IMR-90 (cell line): ENCODE measurements around the gene GJB4. TPM values are rescaled to one million over a fixed set of nuclear protein-coding genes. Genes with fewer than 3 reads are reported as not detected.

ENCODE experiments used
- ATAC-seq: fragments of 200-7000 bp; cut with Tn5 transposase; 2 replicates; pipeline ENCODE4 v1.9.1; 2020; ENCODE audit warnings: low read depth, mild to moderate bottlenecking, moderate library complexity
- BruUV-seq: library from RNA; stranded (reverse); fragments of 400-500 nt; replicated peaks from 2 replicates; lab custom pipeline; 2021; lab: Mats Ljungman, UMichigan
- CTCF ChIA-PET: fragments of 300-600 bp; formaldehyde crosslinking; extraction: SDS; loops from one replicate; lab custom pipeline; 2021; ENCODE audit warnings: antibody characterized with exemption; lab: Yijun Ruan, JAX
- POLR2A ChIA-PET: fragments of 300-600 bp; sonication (Branson Sonifier 250); formaldehyde crosslinking; loops from one replicate; lab custom pipeline; 2022; ENCODE audit warnings: antibody characterized with exemption; ENCODE audit not compliant: unreplicated experiment; lab: Charles Lee
- DNase-seq: peaks from one replicate; pipeline ENCODE4 v3.0.0; 2013
- H2AFZ ChIP-seq: replicated peaks from 2 replicates; pipeline ENCODE3; 2013; ENCODE audit warnings: low read length, mild to moderate bottlenecking; ENCODE audit not compliant: poor library complexity
- H2AK5ac ChIP-seq: 2 replicates; pipeline ENCODE4 v1.6.1; 2013; ENCODE audit warnings: low read depth, low read length, inconsistent platforms
- H2AK9ac ChIP-seq: replicated peaks from 2 replicates; pipeline ENCODE3; 2013; ENCODE audit warnings: mild to moderate bottlenecking, low read depth, low read length, moderate library complexity; ENCODE audit not compliant: poor library complexity
- H2BK120ac ChIP-seq: 2 replicates; pipeline ENCODE4 v1.6.1; 2013; ENCODE audit warnings: low read depth, low read length, inconsistent platforms
- H2BK15ac ChIP-seq: 3 replicates; pipeline ENCODE4 v1.6.1; 2013; ENCODE audit warnings: low read depth, low read length, inconsistent platforms
- H2BK20ac ChIP-seq: 2 replicates; pipeline ENCODE4 v1.6.1; 2013; ENCODE audit warnings: low read depth, mild to moderate bottlenecking, inconsistent platforms, low read length, moderate library complexity
- H2BK5ac ChIP-seq: 2 replicates; pipeline ENCODE4 v1.6.1; 2013; ENCODE audit warnings: mild to moderate bottlenecking, low read depth, low read length, inconsistent platforms; ENCODE audit not compliant: poor library complexity, severe bottlenecking
- H3K14ac ChIP-seq: replicated peaks from 2 replicates; pipeline ENCODE4 v1.6.1; 2013; ENCODE audit warnings: low read depth, low read length, inconsistent platforms
- H3K18ac ChIP-seq: 2 replicates; pipeline ENCODE4 v1.6.1; 2013; ENCODE audit warnings: low read depth, low read length, control low read depth
- H3K23ac ChIP-seq: 2 replicates; pipeline ENCODE4 v1.6.1; 2013; ENCODE audit warnings: low read depth, low read length, inconsistent platforms
- H3K27ac ChIP-seq: 2 replicates; pipeline ENCODE4 v1.5.1; 2013; ENCODE audit warnings: mild to moderate bottlenecking, control low read depth, low read length; ENCODE audit not compliant: insufficient read depth
- H3K27me3 ChIP-seq: 2 replicates; pipeline ENCODE4 v1.6.1; 2013; ENCODE audit warnings: low read length; ENCODE audit not compliant: control insufficient read depth, insufficient read depth
- H3K36me3 ChIP-seq: 2 replicates; pipeline ENCODE4 v1.6.1; 2013; ENCODE audit warnings: low read length, mixed read lengths; ENCODE audit not compliant: control insufficient read depth, insufficient read depth
- H3K4ac ChIP-seq: 2 replicates; pipeline ENCODE4 v1.6.1; 2013; ENCODE audit warnings: low read depth, low read length, inconsistent platforms
- H3K4me1 ChIP-seq: 2 replicates; pipeline ENCODE4 v1.6.1; 2013; ENCODE audit warnings: low read length, mixed read lengths; ENCODE audit not compliant: control insufficient read depth, insufficient read depth
- H3K4me2 ChIP-seq: 2 replicates; pipeline ENCODE4 v1.6.1; 2013; ENCODE audit warnings: low read depth, mild to moderate bottlenecking, control low read depth, low read length, moderate library complexity
- H3K4me3 ChIP-seq: 2 replicates; pipeline ENCODE4 v1.5.1; 2013; ENCODE audit warnings: low read depth, mild to moderate bottlenecking, control low read depth, low read length, moderate library complexity; ENCODE audit not compliant: insufficient read depth
- H3K56ac ChIP-seq: 2 replicates; pipeline ENCODE4 v1.6.1; 2013; ENCODE audit warnings: low read length, inconsistent platforms; ENCODE audit not compliant: insufficient read depth; ENCODE audit errors: extremely low read depth
- H3K79me1 ChIP-seq, 2 experiments: 2 replicates each; pipeline ENCODE4 v1.6.1; 2013; ENCODE audit warnings: low read length in 2 of 2, inconsistent platforms in 1 of 2, low read depth in 1 of 2
- H3K9ac ChIP-seq: 2 replicates; pipeline ENCODE4 v1.6.1; 2013; ENCODE audit warnings: low read depth, low read length, control low read depth
- H3K9me1 ChIP-seq: 2 replicates; pipeline ENCODE4 v1.6.1; 2013; ENCODE audit warnings: low read length, inconsistent platforms; ENCODE audit not compliant: insufficient read depth
- H3K9me3 ChIP-seq: 2 replicates; pipeline ENCODE4 v1.6.1; 2013; ENCODE audit warnings: low read length; ENCODE audit not compliant: control insufficient read depth, insufficient read depth
- H4K20me1 ChIP-seq: 2 replicates; pipeline ENCODE4 v1.6.1; 2013; ENCODE audit warnings: low read length, inconsistent platforms; ENCODE audit not compliant: insufficient read depth
- H4K5ac ChIP-seq: 2 replicates; pipeline ENCODE4 v1.6.1; 2013; ENCODE audit warnings: mild to moderate bottlenecking, low read depth, low read length, control low read depth
- H4K8ac ChIP-seq, 2 experiments: 2 replicates each; pipeline ENCODE4 v1.6.1; 2013; ENCODE audit warnings: low read depth in 2 of 2, low read length in 2 of 2, control low read depth in 1 of 2, inconsistent platforms in 1 of 2
- H4K91ac ChIP-seq: 2 replicates; pipeline ENCODE4 v1.6.1; 2013; ENCODE audit warnings: low read depth, low read length, inconsistent platforms; ENCODE audit not compliant: insufficient read depth
- MAFK ChIP-seq: IDR thresholded peaks from 2 replicates; pipeline ENCODE4 v1.6.1; 2012; ENCODE audit warnings: low read depth, low read length, improper control_type of control experiment
- MXI1 ChIP-seq: IDR thresholded peaks from 2 replicates; pipeline ENCODE4 v1.6.1; 2012; ENCODE audit warnings: low read depth, mild to moderate bottlenecking, low read length, moderate library complexity, borderline replicate concordance
- NFE2L2 ChIP-seq: fragments of 150-350 bp; IDR thresholded peaks from 2 replicates; pipeline ENCODE4 v1.6.1; 2016; ENCODE audit warnings: low read depth, mild to moderate bottlenecking, low read length
- RAD21 ChIP-seq: IDR thresholded peaks from 2 replicates; pipeline ENCODE4 v1.6.1; 2012; ENCODE audit warnings: low read length, improper control_type of control experiment
- RCOR1 ChIP-seq: IDR thresholded peaks from 2 replicates; pipeline ENCODE4 v1.6.1; 2012; ENCODE audit warnings: mild to moderate bottlenecking, low read length, improper control_type of control experiment; ENCODE audit not compliant: insufficient replicate concordance
- RFX5 ChIP-seq: IDR thresholded peaks from 2 replicates; pipeline ENCODE4 v1.8.0; 2012; ENCODE audit warnings: low read depth, mild to moderate bottlenecking, low read length, moderate library complexity
- USF2 ChIP-seq: fragments of 150-350 bp; IDR thresholded peaks from 2 replicates; pipeline ENCODE4 v1.6.1; 2017; ENCODE audit warnings: mild to moderate bottlenecking, antibody characterized with exemption, low read length, low read depth
- WGBS, 2 experiments: methylation state at CpG; one replicate each; pipeline versions ENCODE4 v1.1.5 to v1.1.7; 2013; ENCODE audit warnings: missing lambda C conversion rate in 2 of 2; ENCODE audit not compliant: insufficient read length in 1 of 2; ENCODE audit errors: extremely low coverage in 2 of 2; 5-methylcytosine and 5-hydroxymethylcytosine counted together
- dilution Hi-C: fragments of 300-500 bp; cut with HindIII; formaldehyde crosslinking; loops from one replicate; pipeline ENCODE4 v1.14.3; 2018; ENCODE audit warnings: low sequenced_read_pairs; ENCODE audit not compliant: unreplicated experiment
- in situ Hi-C: fragments of 300-500 bp; cut with MboI; formaldehyde crosslinking; loops from 3 replicates; pipeline ENCODE4 v1.14.3; 2019; ENCODE audit warnings: low sequenced_read_pairs, inconsistent platforms, mixed read lengths
- intact Hi-C: fragments of 100-400 bp; cut with micrococcal nuclease; formaldehyde crosslinking; loops from 2 replicates; pipeline ENCODE4 v1.10.0; 2022
- polyA plus RNA-seq, 3 experiments: library from polyadenylated mRNA; depleted of rRNA; stranded (reverse); fragments of >200 nt; gene quantifications; 2 replicates each; pipeline ENCODE4 v1.2.3, GENCODE V29; 2012; ENCODE audit warnings: low replicate concordance in 1 of 3
- total RNA-seq: library from RNA; depleted of rRNA; stranded (reverse); fragments of >200 nt; gene quantifications from 2 replicates; pipeline ENCODE4 v1.2.3, GENCODE V29; 2012
- TF ChIP-seq, protein P1 (sequence below): conservative IDR thresholded peaks from 2 replicates; pipeline ENCODE4 v1.5.1; 2012; ENCODE audit warnings: mild to moderate bottlenecking, low read depth, low read length, improper control_type of control experiment

The GJB4 gene
- total and polyA plus RNA-seq, 2 of the 4 experiments (the other 2 are of a cell fraction) = not detected

DNA sequence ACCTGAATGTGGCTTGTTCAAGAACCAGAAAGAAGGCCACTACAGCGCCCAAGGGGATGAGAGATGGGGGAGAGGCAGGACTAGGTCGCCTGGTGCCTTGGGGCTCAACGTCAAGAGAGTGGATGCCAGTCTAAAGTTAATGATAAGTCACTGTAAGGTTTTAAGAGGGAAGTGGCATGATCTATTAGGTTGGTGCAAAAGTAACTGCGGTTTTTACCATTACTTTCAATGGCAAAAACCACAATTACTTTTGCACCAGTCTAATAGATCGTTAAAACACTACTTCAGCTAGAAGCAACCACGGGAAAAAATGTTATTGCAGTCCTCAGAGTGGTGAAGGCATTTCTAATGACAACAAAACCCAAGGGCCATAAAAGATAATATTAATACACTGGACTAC lies 18.8 kb downstream of the GJB4 start:
- H4K8ac ChIP-seq = no peak overlapping the region
- no peak overlapping the region for H3K4ac ChIP-seq
- DNase-seq = no peak
- H3K9me1 ChIP-seq = no peaks in the 10 kb centered on the region
- intact Hi-C loops = no loop called here
- ChIA-PET CTCF (no interaction called here), POLR2A (no interaction called here)
- H3K4me1 ChIP-seq = peaks cover 5% of the 10 kb centered on the region; the same call in 1 of the 2 replicates
- H2AFZ ChIP-seq = no peak overlapping the region
- H3K18ac ChIP-seq = no peak overlapping the region
- no peaks in the 10 kb centered on the region; the same call in 1 of the 2 replicates for H4K20me1 ChIP-seq
- no peak for ATAC-seq
- H3K23ac ChIP-seq = no peak overlapping the region
- no peak overlapping the region for H2BK15ac ChIP-seq
- H2AK9ac ChIP-seq = no peak overlapping the region
- no peaks in the 10 kb centered on the region for H3K79me1 ChIP-seq
- no peak for TF ChIP-seq MXI1
- TF ChIP-seq, protein P1, sequence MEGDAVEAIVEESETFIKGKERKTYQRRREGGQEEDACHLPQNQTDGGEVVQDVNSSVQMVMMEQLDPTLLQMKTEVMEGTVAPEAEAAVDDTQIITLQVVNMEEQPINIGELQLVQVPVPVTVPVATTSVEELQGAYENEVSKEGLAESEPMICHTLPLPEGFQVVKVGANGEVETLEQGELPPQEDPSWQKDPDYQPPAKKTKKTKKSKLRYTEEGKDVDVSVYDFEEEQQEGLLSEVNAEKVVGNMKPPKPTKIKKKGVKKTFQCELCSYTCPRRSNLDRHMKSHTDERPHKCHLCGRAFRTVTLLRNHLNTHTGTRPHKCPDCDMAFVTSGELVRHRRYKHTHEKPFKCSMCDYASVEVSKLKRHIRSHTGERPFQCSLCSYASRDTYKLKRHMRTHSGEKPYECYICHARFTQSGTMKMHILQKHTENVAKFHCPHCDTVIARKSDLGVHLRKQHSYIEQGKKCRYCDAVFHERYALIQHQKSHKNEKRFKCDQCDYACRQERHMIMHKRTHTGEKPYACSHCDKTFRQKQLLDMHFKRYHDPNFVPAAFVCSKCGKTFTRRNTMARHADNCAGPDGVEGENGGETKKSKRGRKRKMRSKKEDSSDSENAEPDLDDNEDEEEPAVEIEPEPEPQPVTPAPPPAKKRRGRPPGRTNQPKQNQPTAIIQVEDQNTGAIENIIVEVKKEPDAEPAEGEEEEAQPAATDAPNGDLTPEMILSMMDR = no peak
- no peak for TF ChIP-seq RCOR1
- no peak for TF ChIP-seq NFE2L2
- no peak for TF ChIP-seq RFX5
- no peak for TF ChIP-seq RAD21
- no peak for TF ChIP-seq USF2
- no peak for TF ChIP-seq MAFK
- H4K5ac ChIP-seq = no peak overlapping the region
- H3K36me3 ChIP-seq = no peaks in the 10 kb centered on the region
- WGBS, 2 experiments = no CpG with 5 or more reads among the region's 6 CpGs
- no peaks in the 10 kb centered on the region for H3K9me3 ChIP-seq
- H3K14ac ChIP-seq = no peak overlapping the region
- H2BK120ac ChIP-seq = no peak overlapping the region
- H3K9ac ChIP-seq = no peak overlapping the region
- H3K27ac ChIP-seq = no peak overlapping the region
- no peak overlapping the region for H4K91ac ChIP-seq
- H3K4me2 ChIP-seq = no peak overlapping the region
- no peak overlapping the region for H3K4me3 ChIP-seq
- H3K56ac ChIP-seq = no peak overlapping the region
- no peak overlapping the region for H2AK5ac ChIP-seq
- H3K27me3 ChIP-seq = peaks cover 41% of the 10 kb centered on the region
- dilution Hi-C loops = no loop called here
- H2BK5ac ChIP-seq = no peak overlapping the region
- in situ Hi-C loops = no loop called here
- BruUV-seq = no TSS peak
- no peak overlapping the region for H2BK20ac ChIP-seq
